ENCODE data around the gene ABCA12.
A peak's percentile ranks its signal among the peaks of the same experiment; 100 is the strongest.

The ABCA12 gene

DNA sequence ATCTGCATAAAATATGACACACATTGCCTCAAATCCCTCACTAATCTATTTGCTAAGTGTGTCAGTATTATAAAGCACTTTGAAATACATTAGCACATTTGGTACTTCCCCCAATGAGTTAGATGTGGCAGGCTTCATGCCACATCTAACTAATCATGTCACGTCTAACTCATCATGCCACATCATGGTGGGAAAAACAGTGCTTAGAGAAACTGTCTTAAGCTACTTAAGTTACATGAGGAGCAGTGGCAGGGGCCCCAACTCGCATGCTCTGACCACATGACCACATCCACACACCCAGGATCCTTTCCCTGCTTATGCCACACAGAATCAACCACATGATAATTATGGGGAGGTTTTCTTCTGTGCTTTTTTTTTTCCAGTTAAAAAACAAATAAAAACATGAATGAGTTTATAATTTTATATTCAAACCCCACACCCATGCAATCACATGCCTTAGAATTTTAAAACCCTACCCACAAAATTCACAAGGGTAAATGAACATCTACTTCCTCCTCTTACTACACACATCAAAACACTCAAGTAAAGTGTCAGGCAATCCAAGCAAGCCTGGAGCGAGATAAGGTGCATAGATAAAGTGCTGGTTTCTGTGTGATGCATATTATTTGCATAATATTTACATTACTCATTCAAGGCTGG, 1.6 kb downstream of the ABCA12 start:
- no peak for DNase-seq (ENCODE audit: low read depth in 2 of 2)

DNA sequence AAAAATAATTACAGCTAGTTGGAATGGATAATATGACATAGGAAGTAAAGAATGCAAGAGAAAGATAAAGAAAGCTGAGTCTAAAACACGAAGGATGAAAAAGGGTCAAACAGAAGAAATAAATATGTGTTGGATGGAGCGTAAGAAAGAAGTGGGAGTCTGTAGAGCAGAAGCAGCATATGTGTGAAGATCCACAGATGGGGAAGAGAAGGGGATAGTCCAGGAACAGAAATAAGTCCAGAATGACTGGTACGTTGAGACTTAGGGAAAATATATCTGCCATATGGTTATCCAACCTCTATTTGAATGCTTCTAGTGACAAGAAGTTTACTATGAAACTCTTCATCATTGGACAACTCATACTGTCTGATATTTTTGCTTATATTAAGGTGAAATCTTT, 18.0 kb downstream of the ABCA12 start:
- DNase-seq (ENCODE audit: low read depth in 2 of 2): no peak

DNA sequence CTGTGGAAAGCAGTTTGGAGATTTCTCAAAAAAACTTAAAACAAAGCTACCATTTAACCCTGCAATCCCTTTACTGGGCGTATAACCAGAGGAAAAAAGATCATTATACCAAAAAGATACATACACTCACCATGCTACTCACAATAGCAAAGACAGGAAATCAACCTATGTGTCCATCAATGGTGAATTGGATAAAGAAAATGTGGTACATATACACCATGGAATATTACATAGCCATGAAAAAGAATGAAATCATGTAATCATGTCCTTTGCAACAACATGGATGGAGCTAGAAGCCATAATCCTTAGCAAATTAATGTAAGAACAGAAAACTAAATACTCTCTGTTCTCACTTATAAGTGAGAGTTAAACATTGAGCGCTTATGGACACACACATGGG, 18.6 kb downstream of the ABCA12 start:
- DNase-seq (ENCODE audit: low read depth in 2 of 2): no peak

DNA sequence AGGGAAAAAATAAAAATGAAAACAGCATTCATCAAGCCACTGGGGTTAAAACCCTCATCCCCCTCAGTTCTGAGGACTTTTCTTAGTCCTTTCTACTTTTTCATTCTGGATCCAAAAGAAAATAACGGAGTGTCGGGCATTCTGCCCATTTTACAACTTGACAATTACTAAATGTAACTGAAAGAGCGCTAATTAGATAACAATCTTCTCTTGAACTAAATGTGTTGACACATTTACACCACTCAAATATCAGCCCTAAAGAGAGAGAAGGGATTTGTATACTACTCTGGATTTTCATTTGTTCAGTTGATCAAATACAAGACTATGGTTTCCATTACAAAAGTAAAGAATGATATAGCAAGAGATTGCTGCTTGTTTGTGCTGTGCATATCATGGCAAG, 27.5 kb downstream of the ABCA12 start:
- no peak for DNase-seq (ENCODE audit: low read depth in 2 of 2)

DNA sequence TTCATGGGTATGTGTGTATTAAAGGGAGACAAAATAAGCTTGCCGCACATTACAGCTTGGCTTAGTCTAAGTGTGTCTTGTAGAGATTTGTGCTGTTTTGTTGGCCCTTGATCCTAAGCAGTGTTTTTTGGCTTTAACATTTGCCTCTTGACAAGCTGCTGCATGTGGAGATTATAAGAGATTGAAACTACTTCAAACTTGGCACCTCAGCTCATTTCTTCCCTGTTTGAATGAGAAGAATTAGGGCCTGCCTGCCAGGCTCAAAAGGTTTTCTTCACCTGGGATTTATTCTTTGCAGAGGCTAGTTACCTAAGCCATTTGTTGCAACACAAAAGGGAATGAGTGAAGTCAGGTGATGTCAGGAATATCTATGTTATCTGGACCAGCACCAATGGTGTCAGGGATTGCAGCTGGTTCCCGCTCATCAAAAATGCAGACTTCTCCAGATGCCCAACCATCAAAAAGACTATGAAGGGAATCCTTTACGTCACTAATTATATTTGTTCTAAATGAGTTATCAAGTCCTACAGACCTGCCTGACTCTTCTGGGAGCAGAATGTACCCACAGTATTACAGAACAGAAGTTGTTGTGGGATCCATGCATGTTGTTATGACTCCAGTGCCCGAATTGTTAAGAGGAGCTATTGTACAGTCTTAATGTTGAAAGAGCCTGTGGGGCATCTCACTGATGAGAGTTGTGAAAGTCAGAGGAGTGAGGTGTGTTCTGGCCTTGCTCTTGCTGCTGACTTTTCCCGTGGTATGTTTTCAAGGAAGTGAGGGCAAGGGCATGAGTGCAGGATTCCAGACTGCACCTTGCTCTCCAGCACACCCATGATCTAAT, 31.0 kb downstream of the ABCA12 start:
- DNase-seq (ENCODE audit: low read depth in 2 of 2): no peak

DNA sequence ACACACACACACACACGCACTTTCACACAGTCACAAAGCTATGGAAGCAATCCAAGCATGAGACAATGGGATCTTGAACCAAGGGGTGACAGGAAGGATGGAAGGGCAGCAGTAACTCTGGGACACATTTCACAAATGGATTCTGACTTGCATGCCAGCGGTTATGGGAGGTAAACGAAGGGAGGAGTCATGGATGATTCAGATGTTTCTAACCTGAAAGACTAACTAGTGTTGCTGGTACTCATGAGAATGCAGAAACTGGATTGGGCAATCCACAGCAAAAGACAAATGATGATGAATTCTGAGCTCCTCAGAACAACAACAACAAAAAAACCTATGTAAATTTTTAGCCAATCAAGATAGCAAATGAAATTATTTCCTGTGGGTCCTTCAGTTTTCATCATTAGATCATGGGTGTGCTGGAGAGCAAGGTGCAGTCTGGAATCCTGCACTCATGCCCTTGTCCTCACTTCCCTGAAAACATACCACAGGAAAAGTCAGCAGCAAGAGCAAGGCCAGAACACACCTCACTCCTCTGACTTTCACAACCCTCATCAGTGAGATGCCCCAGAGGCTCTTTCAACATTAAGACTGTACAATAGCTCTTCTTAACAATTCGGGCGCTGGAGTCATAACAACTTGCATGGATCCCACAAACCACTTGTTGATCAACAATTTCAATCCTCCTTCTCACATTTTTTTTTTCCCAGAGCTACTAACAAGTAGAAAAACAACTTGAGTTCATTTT, 32.6 kb downstream of the ABCA12 start:
- DNase-seq (ENCODE audit: low read depth in 2 of 2): no peak

DNA sequence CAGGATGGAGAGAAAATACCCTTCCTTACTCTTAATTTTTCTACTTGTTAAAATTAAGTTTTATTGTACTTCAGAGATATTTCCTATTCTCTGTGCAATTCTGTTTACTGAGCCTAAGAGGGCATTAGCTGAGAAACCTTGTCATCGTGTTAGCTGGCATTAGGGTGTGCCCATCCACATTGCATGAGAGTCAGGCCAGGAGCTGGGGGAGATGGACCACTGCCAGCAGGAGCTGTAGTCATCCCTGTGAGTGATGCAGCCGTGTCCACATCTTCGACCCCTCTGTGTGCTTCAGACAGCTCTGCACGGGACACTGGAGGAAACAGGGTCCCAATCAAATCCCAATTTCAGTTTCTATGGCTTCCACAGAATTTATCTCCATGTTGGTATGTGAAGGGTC, 34.2 kb downstream of the ABCA12 start:
- DNase-seq (ENCODE audit: low read depth in 2 of 2): no peak

DNA sequence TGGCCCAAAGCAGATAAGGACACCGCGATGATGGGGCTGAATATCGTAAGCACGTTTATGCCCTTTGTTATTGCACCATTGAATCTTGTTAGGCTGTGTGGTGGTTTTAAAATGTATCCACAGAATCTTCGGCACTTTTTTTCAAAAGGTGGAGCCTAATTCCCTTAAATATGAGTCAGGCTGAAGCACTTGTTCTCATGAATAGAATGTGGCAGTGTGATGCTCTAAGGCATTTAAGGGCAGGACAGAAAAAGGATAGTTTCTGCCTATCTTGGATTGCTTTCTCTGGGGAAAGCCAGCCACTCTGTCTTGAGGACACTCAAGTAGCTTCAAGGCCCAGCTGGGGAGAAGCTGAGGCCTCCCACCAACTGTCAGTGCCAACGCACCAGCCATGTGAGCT, 39.6 kb downstream of the ABCA12 start:
- no peak for DNase-seq (ENCODE audit: low read depth in 2 of 2)

DNA sequence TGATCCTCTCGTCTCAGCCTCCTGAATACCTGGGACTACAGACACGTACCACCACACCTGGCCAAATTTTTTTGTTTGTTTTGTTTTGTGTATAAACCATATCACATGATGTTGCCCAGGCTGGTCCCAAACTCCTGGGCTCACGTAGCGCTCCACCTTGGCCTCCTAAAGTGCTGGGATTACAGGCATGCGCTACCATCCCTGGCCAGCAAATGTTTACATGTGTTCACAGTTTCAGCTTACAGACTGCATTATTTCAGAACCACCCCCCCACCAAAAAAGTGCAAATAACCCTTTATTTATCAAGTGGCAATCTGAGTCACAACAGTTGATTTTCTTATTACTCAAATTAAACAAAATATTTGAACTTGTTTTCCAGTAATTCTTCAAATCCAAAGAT, 54.3 kb downstream of the ABCA12 start:
- no peak for DNase-seq (ENCODE audit: low read depth in 2 of 2)

DNA sequence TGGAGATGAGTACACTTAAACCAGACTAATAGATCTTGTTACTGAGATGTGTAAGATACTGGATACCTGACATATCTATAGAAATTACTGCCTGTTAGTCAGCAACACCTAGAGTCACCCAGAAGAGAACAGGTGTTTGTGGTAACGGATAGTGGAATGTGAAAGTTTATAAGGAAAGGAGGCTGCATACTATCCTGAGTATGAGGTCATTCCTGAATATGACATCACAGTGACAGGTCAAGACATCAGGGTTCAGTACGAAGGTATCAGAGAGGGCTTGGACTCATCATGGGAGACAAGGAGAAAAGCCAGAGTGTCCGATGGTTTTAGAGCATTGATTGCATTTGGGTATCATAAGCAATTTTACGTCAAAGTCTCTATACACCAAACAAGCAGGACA, 55.3 kb downstream of the ABCA12 start:
- DNase-seq (ENCODE audit: low read depth in 2 of 2): no peak

DNA sequence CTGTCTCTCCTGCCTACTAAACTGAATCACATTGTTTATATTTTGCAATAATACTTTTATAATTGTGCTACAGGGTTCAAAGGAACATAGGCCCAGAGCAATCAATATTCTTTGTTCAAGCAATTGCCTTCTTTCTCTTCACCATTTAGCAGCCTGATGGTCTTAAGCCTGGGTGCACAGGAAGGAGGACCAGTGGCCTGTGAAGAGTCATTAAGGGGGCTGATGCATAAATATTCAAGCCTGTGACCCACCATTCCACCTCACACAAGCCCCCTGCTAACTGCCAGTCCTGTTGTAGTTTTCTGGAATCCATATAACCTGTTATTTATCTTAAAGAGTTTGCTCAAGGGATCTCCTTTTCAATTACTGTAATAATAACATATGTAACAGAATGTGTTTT, 56.0 kb downstream of the ABCA12 start:
- no peak for DNase-seq (ENCODE audit: low read depth in 2 of 2)

DNA sequence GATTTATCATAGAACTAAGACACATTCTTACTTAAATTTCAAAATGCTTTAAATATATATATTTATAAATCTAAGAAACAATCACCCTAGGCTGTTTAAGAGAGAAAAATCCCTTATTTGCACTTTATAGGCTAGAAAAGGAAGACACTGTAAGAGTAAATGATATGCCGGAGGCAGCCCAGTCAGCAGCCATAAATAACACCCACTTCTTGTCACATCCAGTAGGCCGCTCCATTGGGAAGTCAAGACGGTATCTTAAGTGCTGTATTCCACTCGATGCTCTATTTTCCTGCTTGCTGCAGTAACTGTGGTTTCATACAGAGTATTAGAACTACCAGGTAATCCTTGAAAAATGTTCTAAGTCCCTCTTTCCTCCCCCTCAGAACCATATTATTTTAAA, 57.9 kb downstream of the ABCA12 start:
- no peak for DNase-seq (ENCODE audit: low read depth in 2 of 2)

DNA sequence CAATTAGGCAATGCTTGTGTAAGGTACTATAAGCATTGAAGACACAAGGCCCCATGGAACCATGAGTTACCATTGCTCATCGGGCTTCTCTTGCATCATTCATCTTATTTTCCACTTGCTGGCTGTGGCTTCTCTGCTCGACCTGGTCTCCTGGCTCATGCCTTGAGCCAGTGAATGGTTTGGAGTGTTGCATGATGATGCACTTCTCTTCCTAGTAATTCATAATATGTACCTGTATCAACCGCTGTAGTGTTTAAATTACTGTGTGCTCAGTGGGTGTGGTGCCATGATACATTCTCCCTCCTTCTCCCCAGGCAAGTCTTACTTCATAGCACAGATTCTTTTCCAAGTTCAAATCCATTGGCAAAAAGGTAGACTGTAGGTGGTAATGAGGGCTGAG, 66.8 kb downstream of the ABCA12 start:
- DNase-seq (ENCODE audit: low read depth in 2 of 2): no peak

DNA sequence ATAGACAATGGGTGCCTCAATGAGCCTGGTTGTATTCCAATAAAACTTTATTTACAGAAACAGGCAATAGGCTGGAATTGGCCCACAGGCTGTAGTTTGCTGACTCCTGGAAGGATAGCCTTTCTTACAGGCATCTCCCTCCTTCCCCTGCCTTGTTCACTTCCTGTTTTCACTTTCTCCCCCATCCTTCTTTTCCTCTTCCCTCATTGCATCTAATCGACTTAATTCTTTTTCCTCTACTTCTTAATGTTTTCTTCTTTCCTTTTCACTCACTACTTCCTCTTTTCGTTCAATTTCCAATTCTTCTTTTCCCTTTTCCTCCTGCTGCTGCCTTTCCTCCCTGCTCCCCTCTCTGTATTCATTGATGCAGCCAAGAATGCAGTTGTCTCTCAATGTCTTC, 70.0 kb downstream of the ABCA12 start:
- no peak for DNase-seq (ENCODE audit: low read depth in 2 of 2)

DNA sequence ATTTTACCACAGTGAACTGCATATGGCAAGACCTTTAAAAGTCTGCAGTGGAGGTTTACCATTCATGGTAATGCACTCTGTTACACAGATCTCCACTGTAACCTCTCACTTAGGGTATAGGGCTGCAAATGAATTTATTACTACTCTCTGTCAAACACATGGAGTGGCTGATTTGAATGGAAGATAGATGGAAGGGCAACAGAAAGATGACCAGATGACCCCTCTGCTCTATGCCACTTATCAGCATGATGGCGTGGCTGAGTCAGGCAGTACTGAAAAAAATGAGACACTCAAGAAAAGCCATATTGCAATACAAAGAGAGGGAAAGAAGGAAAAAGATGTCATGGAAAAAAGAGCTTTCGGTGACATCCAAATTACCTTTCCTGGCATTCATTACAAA, 72.3 kb downstream of the ABCA12 start:
- DNase-seq (ENCODE audit: low read depth in 2 of 2): no peak

DNA sequence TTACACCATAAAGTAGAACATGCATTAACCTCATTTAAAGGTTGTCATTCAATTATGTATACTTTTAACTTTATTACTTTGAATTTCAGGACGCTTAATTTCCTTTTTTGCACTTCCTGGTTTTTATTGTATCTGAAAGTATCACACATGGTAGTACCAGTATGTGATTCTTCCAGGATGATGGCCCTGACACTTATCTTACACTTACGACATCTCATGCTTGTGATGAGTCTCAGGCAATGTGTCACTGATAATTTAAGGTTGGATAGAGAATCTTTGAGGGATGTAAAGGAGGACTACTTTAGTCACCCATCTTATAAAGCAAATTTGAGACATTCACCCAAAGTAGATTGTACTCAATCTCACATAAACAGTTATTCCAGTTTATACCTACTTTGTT, 74.9 kb downstream of the ABCA12 start:
- no peak for DNase-seq (ENCODE audit: low read depth in 2 of 2)

DNA sequence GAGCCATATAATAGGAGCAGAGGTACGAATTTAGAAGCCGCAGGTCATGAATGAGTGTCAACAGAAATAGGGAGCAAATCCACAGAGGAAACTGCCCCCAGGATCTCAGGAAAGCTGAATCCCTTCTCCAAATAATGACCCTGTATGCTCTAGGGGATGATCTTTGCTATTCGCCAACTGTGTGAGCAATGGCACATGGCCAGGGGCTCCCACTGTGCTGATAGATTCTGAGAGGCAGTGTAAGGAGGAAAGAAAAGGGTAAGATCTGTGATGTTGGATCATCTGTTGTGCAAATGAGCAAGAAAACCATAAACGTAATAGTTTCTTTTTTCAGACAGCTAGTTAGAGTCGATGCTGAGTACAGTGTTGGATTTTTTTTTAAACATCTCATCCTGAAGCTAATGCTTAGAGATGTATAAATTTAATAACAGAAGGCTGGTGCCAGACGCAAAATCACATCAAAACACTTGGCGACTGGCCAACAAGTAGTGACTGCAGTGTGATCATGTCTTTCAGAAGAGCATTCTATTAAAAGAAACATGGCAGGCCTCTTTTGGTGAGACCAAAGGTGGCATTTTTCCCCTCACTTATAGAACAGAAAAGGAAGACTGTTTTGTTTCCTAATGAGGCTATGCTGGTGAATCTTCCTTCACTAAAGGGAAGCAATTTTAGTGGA, 77.4 kb downstream of the ABCA12 start:
- no peak for DNase-seq (ENCODE audit: low read depth in 2 of 2)

DNA sequence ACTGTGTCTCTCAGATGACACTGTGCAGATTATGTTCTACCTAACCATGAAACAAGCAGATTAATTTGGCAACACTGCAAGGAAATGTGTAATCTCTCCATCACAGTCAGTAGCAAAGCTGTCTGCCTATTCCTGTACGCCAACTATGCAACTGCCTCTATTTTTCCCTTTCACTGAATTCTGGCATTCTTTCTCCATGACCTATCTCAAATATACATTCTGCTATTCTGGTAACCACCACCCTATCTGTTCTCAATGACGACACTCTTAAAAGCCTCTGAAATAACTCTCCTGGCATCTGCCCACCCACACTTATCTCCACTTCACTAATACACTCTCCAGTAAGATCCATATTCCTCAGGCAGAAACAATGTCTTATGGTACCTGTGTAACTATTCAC, 78.7 kb downstream of the ABCA12 start:
- DNase-seq (ENCODE audit: low read depth in 2 of 2): peak in 1 of 2 experiments; percentile 0

DNA sequence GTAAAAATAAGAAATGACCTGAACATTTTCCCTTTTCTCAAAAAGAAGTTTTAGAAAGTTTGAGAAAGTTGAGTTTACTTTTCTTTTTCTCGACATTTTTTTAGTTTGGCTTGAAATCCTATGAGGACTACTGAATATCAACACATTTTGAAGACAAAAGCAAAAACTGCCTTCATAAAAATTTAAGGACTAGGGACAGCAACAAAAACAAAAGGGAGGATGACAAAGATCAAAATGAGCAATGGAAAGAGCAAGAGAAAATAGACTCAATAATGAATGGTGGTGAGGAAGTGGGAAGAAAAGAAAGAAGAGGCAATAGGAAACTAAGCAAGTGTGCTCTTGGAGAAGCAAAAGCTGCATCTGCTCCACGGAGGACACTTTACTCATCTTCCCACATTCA, 82.5 kb downstream of the ABCA12 start:
- DNase-seq (ENCODE audit: low read depth in 2 of 2): no peak

DNA sequence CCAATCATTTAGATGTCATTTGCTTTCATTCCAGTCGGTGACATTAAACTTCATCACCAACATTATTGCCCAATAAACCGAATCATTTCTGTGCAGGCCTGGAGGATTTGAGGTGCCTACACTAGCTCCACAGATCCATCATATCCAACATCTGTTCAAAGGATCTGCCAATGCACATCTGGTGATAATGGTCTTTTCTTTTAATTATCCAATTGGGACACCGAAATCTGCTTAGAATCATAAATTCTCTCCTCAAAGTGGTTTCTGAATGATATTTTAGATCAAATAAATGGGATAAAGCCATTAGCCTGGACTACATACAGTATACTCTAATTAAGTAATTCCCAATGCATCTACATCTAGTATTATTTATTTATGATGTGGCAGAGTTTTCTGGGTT, 85.6 kb downstream of the ABCA12 start:
- no peak for DNase-seq (ENCODE audit: low read depth in 2 of 2)

DNA sequence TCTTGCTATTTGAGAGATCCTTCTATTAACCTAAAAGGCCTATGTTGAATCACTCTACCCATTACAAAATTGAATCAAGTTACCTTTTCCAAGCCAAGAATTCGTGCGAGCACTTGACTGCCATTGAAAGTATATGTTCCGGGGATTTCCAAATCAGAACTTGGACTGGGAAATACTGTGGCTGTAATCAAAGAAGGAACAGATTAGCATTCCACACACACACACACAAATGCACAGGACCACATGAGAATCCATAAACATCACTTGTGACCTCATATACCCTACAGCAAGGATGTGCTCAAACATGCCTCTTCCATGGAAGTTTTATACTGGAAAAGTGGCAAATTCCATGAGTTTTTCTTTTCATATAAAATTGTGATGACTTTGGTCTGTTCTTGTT, 86.0 kb downstream of the ABCA12 start:
- no peak for DNase-seq (ENCODE audit: low read depth in 2 of 2)

DNA sequence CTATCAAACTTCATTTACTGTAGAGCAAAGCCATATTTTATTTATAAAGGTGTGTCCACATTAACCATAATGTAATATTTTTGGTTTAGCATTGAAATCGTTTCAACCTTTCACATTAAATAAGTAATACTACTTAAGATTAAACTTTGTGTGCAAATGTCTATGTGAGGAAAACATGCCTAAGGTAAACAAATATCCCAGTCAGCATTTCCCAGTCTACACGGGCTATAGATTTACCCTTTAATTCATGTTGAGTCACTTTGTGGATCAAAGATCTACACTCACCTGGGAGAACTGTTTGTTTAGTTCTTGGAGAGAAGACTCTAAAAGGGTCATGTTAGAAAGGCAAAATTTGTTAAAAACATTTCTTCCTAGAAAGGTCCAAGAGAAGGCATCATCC, 89.1 kb downstream of the ABCA12 start:
- DNase-seq (ENCODE audit: low read depth in 2 of 2): no peak

Data from fibroblast of skin of left quadriceps (primary cell).